Activated naive CD4-positive, alpha-beta T cell treated with anti-CD3 and anti-CD28 coated beads, Interleukin-2, amount 50 U/mL, for 24 hours (primary cell): ENCODE results near the gene TLNRD1.

ENCODE experiments used
- H3K27ac Mint-ChIP-seq: one replicate; pipeline ENCODE4 v1.8.0; 2021; ENCODE audit warnings: mild to moderate bottlenecking, mixed read lengths
- H3K27me3 Mint-ChIP-seq: one replicate; pipeline ENCODE4 v1.8.0; 2021; ENCODE audit warnings: mixed read lengths
- H3K36me3 Mint-ChIP-seq: one replicate; pipeline ENCODE4 v1.8.0; 2021; ENCODE audit warnings: mixed read lengths
- H3K4me1 Mint-ChIP-seq: one replicate; pipeline ENCODE4 v1.8.0; 2021; ENCODE audit warnings: mixed read lengths
- H3K4me3 Mint-ChIP-seq: one replicate; pipeline ENCODE4 v1.8.0; 2021; ENCODE audit warnings: mild to moderate bottlenecking, mixed read lengths
- H3K9me3 Mint-ChIP-seq: one replicate; pipeline ENCODE4 v1.8.0; 2021; ENCODE audit warnings: mixed read lengths

The TLNRD1 gene

GRCh38 chr15:81006124-81006523 is 5.4 kb downstream of the TLNRD1 start:
- H3K4me3 Mint-ChIP-seq = no peak overlapping the region
- H3K36me3 Mint-ChIP-seq = peaks cover 6% of the 10 kb centered on the region
- H3K4me1 Mint-ChIP-seq = peaks cover 58% of the 10 kb centered on the region
- no peak overlapping the region for H3K27ac Mint-ChIP-seq
- no peaks in the 10 kb centered on the region for H3K9me3 Mint-ChIP-seq
- no peaks in the 10 kb centered on the region for H3K27me3 Mint-ChIP-seq

GRCh38 chr15:81007428-81008064 is 6.8 kb downstream of the TLNRD1 start:
- H3K9me3 Mint-ChIP-seq = no peaks in the 10 kb centered on the region
- no peak overlapping the region for H3K27ac Mint-ChIP-seq
- H3K36me3 Mint-ChIP-seq = peaks cover 6% of the 10 kb centered on the region
- H3K27me3 Mint-ChIP-seq = no peaks in the 10 kb centered on the region
- peaks cover 66% of the 10 kb centered on the region for H3K4me1 Mint-ChIP-seq
- no peak overlapping the region for H3K4me3 Mint-ChIP-seq

DNA sequence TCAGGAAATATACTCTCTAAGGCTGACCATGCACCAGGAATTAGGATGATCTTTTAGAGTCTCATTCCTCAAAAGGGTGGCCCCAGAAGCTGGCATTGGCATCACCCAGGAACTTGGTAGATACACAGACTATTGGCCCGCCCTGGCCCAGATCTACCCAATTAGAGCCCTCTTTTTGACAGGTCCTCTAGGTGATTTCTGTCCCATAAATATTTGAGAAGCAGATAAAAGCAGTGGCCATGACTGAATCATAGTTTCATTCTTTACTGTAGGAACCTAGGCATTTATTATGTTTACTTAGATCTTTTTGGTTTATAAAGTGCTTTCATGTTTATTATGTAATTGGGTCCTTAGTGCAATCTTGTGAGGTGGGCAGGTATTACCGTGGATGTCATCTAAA is 7.6 kb downstream of the TLNRD1 start:
- Mint-ChIP-seq H3K27ac (no peak overlapping the region), H3K4me1 (peaks cover 65% of the 10 kb centered on the region), H3K27me3 (no peaks in the 10 kb centered on the region), H3K36me3 (peaks cover 6% of the 10 kb centered on the region), H3K9me3 (no peaks in the 10 kb centered on the region), H3K4me3 (no peak overlapping the region)

DNA sequence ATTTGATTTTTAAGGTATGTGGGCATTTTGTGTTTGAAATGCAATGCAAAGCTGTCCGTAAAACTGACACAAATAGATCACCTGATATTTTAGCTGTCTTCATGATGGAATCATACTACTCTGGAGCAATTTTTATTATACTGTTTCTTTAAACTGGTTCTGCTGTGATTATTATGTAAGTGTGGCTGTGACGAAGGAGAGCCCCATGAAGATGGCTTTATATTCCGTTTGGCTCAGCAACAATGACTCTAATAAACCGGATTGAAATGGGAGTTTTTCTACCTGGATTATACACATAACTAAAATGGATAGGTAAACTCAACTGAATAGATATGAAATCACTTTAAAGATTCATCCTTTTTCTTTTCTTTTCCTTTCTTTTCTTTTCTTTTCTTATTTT is 9.4 kb downstream of the TLNRD1 start:
- no peaks in the 10 kb centered on the region for H3K9me3 Mint-ChIP-seq
- no peaks in the 10 kb centered on the region for H3K36me3 Mint-ChIP-seq
- peaks cover 54% of the 10 kb centered on the region for H3K4me1 Mint-ChIP-seq
- H3K27me3 Mint-ChIP-seq = no peaks in the 10 kb centered on the region
- H3K4me3 Mint-ChIP-seq = no peak overlapping the region
- H3K27ac Mint-ChIP-seq = no peak overlapping the region

- H3K27me3 Mint-ChIP-seq = no peaks in the 10 kb centered on the region
- H3K36me3 Mint-ChIP-seq = no peaks in the 10 kb centered on the region
- no peak overlapping the region for H3K4me3 Mint-ChIP-seq
- no peak overlapping the region for H3K27ac Mint-ChIP-seq
- no peaks in the 10 kb centered on the region for H3K9me3 Mint-ChIP-seq
- H3K4me1 Mint-ChIP-seq = peaks cover 51% of the 10 kb centered on the region
Observed at GRCh38 chr15:81011593-81011992, 10.9 kb downstream of the TLNRD1 start.

- peaks cover 44% of the 10 kb centered on the region for H3K4me1 Mint-ChIP-seq
- H3K9me3 Mint-ChIP-seq = no peaks in the 10 kb centered on the region
- no peaks in the 10 kb centered on the region for H3K36me3 Mint-ChIP-seq
- no peak overlapping the region for H3K4me3 Mint-ChIP-seq
- no peaks in the 10 kb centered on the region for H3K27me3 Mint-ChIP-seq
- H3K27ac Mint-ChIP-seq = no peak overlapping the region
Observed at GRCh38 chr15:81012588-81012987, 11.9 kb downstream of the TLNRD1 start.

- H3K9me3 Mint-ChIP-seq = no peaks in the 10 kb centered on the region
- no peaks in the 10 kb centered on the region for H3K27me3 Mint-ChIP-seq
- peaks cover 38% of the 10 kb centered on the region for H3K4me1 Mint-ChIP-seq
- no peak overlapping the region for H3K27ac Mint-ChIP-seq
- no peak overlapping the region for H3K4me3 Mint-ChIP-seq
- peaks cover 1% of the 10 kb centered on the region for H3K36me3 Mint-ChIP-seq
Observed at GRCh38 chr15:81013396-81013929, 12.7 kb downstream of the TLNRD1 start.

DNA sequence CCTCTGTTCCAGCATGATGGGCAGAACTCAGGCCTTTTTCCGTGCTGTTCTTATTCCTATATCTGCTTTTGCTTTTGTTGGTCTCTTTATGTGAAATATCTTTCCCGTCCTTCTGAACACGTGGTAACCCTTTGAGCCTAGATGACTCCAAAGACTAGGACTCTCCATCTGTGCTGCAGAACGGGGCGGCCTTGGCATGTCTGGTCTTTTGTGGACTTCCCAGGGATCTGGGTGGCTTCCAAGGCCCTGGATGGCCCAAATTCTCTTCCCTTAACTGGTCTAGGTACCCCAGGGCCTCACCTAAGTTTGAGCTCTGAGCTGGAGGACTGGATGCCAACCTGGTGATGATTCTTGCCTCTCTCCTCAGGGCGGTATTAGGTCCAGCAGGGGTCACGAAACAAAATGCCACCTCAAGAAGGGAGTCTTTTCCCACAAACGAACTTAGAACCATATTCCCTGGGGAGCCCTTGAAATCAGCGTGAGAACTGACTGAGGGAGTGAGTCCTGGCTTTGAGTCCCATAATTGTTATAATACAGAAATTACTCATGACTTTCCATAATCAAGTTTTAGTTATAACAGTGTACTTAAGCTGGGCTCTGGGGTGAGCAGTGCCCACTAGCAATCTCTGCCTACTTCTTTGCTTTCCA is 13.8 kb downstream of the TLNRD1 start:
- Mint-ChIP-seq H3K4me3 (no peak overlapping the region), H3K9me3 (no peaks in the 10 kb centered on the region), H3K27me3 (no peaks in the 10 kb centered on the region), H3K4me1 (peaks cover 29% of the 10 kb centered on the region), H3K27ac (no peak overlapping the region), H3K36me3 (peaks cover 1% of the 10 kb centered on the region)

DNA sequence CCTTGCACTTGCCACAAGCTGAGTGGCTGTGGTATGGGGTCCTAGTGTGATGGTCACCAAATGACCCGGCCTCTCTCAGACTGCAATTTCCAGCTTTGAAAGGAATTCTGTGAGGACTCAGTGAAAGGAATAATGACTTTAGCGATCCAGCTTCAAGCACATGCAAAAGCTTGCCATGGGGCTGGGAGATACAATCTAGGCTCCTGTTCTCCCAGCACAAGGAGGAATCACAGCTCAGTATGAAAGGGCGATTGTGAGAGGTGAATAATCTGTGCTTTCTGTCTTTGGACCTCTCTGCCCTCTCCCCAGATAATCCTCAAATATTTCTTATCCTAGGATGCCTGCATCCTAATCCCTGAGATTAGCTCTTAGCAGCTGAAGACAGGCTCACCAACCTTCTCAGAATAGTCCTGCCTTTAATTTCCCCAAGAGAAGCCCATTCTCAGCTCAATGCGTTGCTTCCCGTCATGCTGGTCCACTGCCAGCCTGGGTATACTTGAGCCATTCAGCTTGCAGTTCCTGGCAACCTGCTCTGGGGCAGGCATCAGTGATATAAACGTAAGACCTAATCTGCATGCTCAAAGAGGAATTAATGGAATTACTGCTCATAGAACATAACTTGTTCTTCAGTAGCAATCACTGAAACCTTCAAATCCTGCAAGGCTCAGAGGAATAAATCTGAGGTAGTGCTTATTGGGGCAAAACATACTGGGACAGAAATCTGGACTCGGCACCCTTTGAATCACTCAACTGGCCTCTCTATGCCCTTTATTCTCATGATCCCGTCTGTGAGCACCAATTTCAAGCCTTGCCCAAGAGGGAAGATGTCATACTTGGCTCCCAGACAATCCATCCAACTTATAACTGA is 15.1 kb downstream of the TLNRD1 start:
- Mint-ChIP-seq H3K9me3 (no peaks in the 10 kb centered on the region), H3K36me3 (peaks cover 1% of the 10 kb centered on the region), H3K4me1 (peaks cover 25% of the 10 kb centered on the region), H3K4me3 (no peak overlapping the region), H3K27me3 (no peaks in the 10 kb centered on the region), H3K27ac (no peak overlapping the region)

- peaks cover 1% of the 10 kb centered on the region for H3K36me3 Mint-ChIP-seq
- peaks cover 18% of the 10 kb centered on the region for H3K4me1 Mint-ChIP-seq
- no peak overlapping the region for H3K27ac Mint-ChIP-seq
- no peak overlapping the region for H3K4me3 Mint-ChIP-seq
- H3K9me3 Mint-ChIP-seq = no peaks in the 10 kb centered on the region
- H3K27me3 Mint-ChIP-seq = no peaks in the 10 kb centered on the region
Observed at GRCh38 chr15:81016489-81017068, 15.9 kb downstream of the TLNRD1 start.

GRCh38 chr15:81018197-81018596 is 17.5 kb downstream of the TLNRD1 start:
- peaks cover 15% of the 10 kb centered on the region for H3K4me1 Mint-ChIP-seq
- H3K27ac Mint-ChIP-seq = no peak overlapping the region

DNA sequence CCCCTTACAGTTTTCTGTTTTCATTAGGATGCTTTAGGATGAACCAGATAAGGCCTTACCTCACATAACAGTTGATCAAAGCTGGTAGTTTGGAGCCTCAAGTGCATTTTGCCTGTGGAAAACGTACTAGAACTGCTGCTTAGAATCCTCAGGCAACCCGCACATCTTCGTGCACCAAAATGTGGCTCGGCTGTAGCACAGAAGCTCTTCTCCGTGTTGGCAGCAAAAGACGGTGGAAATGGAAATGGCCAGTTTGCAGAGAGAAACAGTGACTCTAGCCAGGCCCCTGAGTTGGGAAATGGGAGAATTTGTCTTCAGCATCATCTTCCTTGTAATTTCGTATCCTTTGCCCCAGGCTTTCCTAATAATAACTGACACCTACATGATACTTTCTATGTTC is 20.6 kb downstream of the TLNRD1 start:
- Mint-ChIP-seq H3K27me3 (no peaks in the 10 kb centered on the region), H3K27ac (no peak overlapping the region), H3K4me1 (peaks cover 20% of the 10 kb centered on the region), H3K9me3 (no peaks in the 10 kb centered on the region), H3K4me3 (no peak overlapping the region), H3K36me3 (peaks cover 3% of the 10 kb centered on the region)

More at GRCh38 chr15:81018197-81018596, 17.5 kb downstream of the TLNRD1 start:
- no peaks in the 10 kb centered on the region for H3K27me3 Mint-ChIP-seq
- no peak overlapping the region for H3K4me3 Mint-ChIP-seq
- H3K9me3 Mint-ChIP-seq = no peaks in the 10 kb centered on the region
- peaks cover 1% of the 10 kb centered on the region for H3K36me3 Mint-ChIP-seq

DNA sequence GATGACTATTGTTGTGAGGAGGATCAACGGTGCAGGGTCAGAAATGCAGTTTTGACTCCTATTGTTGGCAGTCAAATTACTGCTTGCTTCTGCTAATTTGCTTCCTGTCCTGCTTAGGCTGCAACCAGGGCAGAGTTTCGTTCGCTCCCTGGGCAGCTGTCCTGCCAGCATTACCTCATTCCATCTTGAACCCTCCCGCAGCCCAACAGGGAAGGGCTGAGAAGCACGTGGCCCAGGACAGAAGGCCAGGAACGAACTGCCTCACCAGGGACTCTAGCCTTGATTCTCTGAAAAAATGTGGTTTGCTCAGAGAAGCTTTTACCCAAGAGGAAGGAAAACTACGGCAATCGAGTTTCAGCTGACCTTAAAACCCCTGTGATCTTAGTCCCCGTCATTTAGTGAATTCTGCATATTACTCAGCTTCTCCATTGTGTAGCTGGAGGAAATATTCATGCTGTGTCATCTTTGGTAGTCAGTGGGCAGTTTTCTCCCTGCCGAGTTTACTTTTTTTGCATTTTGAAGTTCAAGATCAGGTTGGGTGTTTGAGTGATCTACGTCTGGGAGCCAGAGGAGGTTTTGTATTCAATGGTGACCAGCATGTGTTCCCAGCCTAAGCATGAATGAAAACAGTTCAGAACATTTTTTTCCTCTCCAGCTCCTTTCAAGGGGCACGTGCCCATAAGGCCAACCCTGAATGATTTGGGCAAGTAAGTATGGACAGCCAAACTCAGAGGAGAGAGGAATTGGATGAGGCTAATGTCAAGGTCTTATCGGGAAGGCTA is 23.0 kb downstream of the TLNRD1 start:
- H3K27ac Mint-ChIP-seq = peak overlapping the region; percentile 92
- H3K9me3 Mint-ChIP-seq = no peaks in the 10 kb centered on the region
- peaks cover 2% of the 10 kb centered on the region for H3K36me3 Mint-ChIP-seq
- H3K4me1 Mint-ChIP-seq = peaks cover 17% of the 10 kb centered on the region
- H3K4me3 Mint-ChIP-seq = peak overlapping the region; percentile 31
- H3K27me3 Mint-ChIP-seq = no peaks in the 10 kb centered on the region

DNA sequence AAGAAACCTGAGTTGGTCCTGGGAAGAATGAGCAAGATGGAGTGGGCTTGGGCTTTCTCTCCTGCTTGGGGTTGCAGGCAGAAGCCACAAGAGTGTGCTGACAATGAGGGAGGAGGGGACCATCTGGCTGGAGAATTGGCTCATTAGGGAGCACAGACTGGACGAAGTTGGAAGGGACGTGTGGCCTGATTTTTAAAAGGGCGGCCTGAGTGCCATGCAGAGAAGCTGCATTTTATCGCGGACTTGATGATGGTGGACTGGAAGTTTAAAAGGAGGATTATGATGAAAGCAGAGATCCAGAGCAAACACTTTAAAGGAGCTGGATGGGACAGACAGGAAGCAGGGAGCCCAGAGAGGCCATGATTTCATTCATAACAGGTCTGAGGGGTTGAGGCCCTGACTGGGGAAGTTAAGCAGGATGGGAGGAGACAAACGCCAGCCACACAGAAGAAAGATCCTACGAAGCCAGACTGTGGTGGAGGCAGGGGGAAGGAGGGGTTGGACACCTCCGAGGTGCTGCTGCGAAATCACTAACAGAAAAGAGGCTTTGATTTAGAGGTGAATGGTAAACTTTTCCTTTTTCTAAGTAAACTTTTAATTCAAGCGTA is 23.6 kb downstream of the TLNRD1 start:
- Mint-ChIP-seq H3K4me3 (peak overlapping the region; percentile 31), H3K27me3 (no peaks in the 10 kb centered on the region), H3K9me3 (no peaks in the 10 kb centered on the region), H3K36me3 (peaks cover 2% of the 10 kb centered on the region), H3K27ac (peak overlapping the region; percentile 92), H3K4me1 (peaks cover 17% of the 10 kb centered on the region)
